Endodermal cell (in vitro differentiated cells): ENCODE measurements around the gene GSTM4. TPM values are rescaled to one million over a fixed set of nuclear protein-coding genes. Genes with fewer than 3 reads are reported as not detected.
"Not testable (repeated sequence)": the region's sequence is repeated elsewhere in the genome, so short reads cannot be mapped to it uniquely, and the experiment has no call there.

ENCODE experiments used
- DNase-seq: peaks from one replicate; pipeline ENCODE4 v3.0.0-alpha.2; 2017
- H3K27ac ChIP-seq: 2 replicates; pipeline ENCODE4 v1.5.1; 2013; ENCODE audit warnings: mild to moderate bottlenecking, low read depth, low read length, moderate library complexity
- H3K27me3 ChIP-seq: 2 replicates; pipeline ENCODE4 v1.6.1; 2013; ENCODE audit warnings: mild to moderate bottlenecking, low read length, moderate library complexity; ENCODE audit not compliant: insufficient read depth, control insufficient read depth, poor library complexity, severe bottlenecking
- H3K36me3 ChIP-seq: 2 replicates; pipeline ENCODE4 v1.7.0; 2013; ENCODE audit warnings: mild to moderate bottlenecking, low read length, moderate library complexity; ENCODE audit not compliant: control insufficient read depth, insufficient read depth
- H3K4me1 ChIP-seq: one replicate; pipeline ENCODE4 v1.7.0; 2013; ENCODE audit warnings: low read length; ENCODE audit not compliant: control insufficient read depth, insufficient read depth
- H3K4me3 ChIP-seq: 2 replicates; pipeline ENCODE4 v1.5.1; 2013; ENCODE audit warnings: mild to moderate bottlenecking, low read length, moderate library complexity
- H3K9ac ChIP-seq: 2 replicates; pipeline ENCODE4 v1.6.1; 2013; ENCODE audit warnings: mild to moderate bottlenecking, low read length, moderate library complexity; ENCODE audit not compliant: poor library complexity, severe bottlenecking; ENCODE audit errors: extremely low read depth
- H3K9me3 ChIP-seq: 2 replicates; pipeline ENCODE4 v1.6.1; 2013; ENCODE audit warnings: mild to moderate bottlenecking, low read length, moderate library complexity; ENCODE audit not compliant: control insufficient read depth
- H3K27ac Mint-ChIP-seq: 2 replicates; pipeline ENCODE4 v1.8.0; 2020; ENCODE audit warnings: mixed read lengths
- H3K27me3 Mint-ChIP-seq: 2 replicates; pipeline ENCODE4 v1.8.0; 2021; ENCODE audit warnings: mild to moderate bottlenecking, mixed read lengths; ENCODE audit not compliant: insufficient read depth
- H3K36me3 Mint-ChIP-seq: 2 replicates; pipeline ENCODE4 v1.8.0; 2020; ENCODE audit warnings: low read depth, mixed read lengths
- H3K4me1 Mint-ChIP-seq: 2 replicates; pipeline ENCODE4 v1.8.0; 2020; ENCODE audit warnings: mixed read lengths
- H3K4me3 Mint-ChIP-seq: 2 replicates; pipeline ENCODE4 v1.8.0; 2020; ENCODE audit warnings: mild to moderate bottlenecking, moderate library complexity, mixed read lengths
- H3K9me3 Mint-ChIP-seq: 2 replicates; pipeline ENCODE4 v1.8.0; 2020; ENCODE audit warnings: mild to moderate bottlenecking, mixed read lengths
- CTCF ChIP-seq: fragments of 200-600 bp; sonication (generic); conservative IDR thresholded peaks from 2 replicates; pipeline ENCODE4 v1.5.0; 2021; ENCODE audit warnings: antibody characterized with exemption, mild to moderate bottlenecking
- WGBS, 2 experiments: methylation state at CpG; one replicate each; pipeline versions ENCODE4 v1.1.5 to v1.1.7; 2013; ENCODE audit warnings: missing lambda C conversion rate in 2 of 2, mixed read lengths in 1 of 2; ENCODE audit not compliant: insufficient coverage in 1 of 2, insufficient read length in 1 of 2; 5-methylcytosine and 5-hydroxymethylcytosine counted together
- total RNA-seq, 2 donors: library from RNA; stranded (reverse); fragmentation: NEBNext Ultra II Directional in 1 of 2; extraction: Animal tissue kit (Norgen Biotek cat#: 25700) in 1 of 2; gene quantifications; 2 replicates in 1 of 2; 3 replicates in 1 of 2; pipeline ENCODE4 v1.2.1, GENCODE V29; 2021

GSTM4 gene
- total RNA-seq, 2 donors from 2014 or later, result 20.1 to 28.5 TPM

GRCh38 chr1:109671067-109671466 lies 15.2 kb downstream of the GSTM4 start:
- Mint-ChIP-seq H3K9me3 (no peaks in the 10 kb centered on the region), H3K36me3 (peaks cover 12% of the 10 kb centered on the region), H3K4me1 (peaks cover 6% of the 10 kb centered on the region), H3K27ac (no peak overlapping the region), H3K27me3 (peaks cover 4% of the 10 kb centered on the region), H3K4me3 (no peak overlapping the region)
- no peak for DNase-seq
- no peak for TF ChIP-seq CTCF
- no peak overlapping the region for H3K27ac ChIP-seq
- H3K4me1 ChIP-seq, result peaks cover 5% of the 10 kb centered on the region
- no peaks in the 10 kb centered on the region for H3K27me3 ChIP-seq
- H3K9ac ChIP-seq, result no peak overlapping the region
- H3K9me3 ChIP-seq, result no peaks in the 10 kb centered on the region
- no peak overlapping the region for H3K4me3 ChIP-seq
- H3K36me3 ChIP-seq, result no peaks in the 10 kb centered on the region
- WGBS, 2 experiments, result 89 to 92% methylated on average over 3 to 5 of the region's 5 CpGs

GRCh38 chr1:109673861-109674260 lies 18.0 kb downstream of the GSTM4 start:
- H3K9ac ChIP-seq, H3K27me3 Mint-ChIP-seq, H3K4me3 Mint-ChIP-seq, H3K4me1 Mint-ChIP-seq, H3K9me3 ChIP-seq, H3K27me3 ChIP-seq, H3K36me3 ChIP-seq, H3K27ac ChIP-seq, H3K4me3 ChIP-seq, H3K27ac Mint-ChIP-seq, H3K4me1 ChIP-seq, H3K9me3 Mint-ChIP-seq, DNase-seq: not testable (repeated sequence)
- 75 to 88% methylated on average over 1 of the region's 2 CpGs for WGBS, 2 experiments
- H3K36me3 Mint-ChIP-seq, result peaks cover 12% of the 10 kb centered on the region

- H3K4me1 Mint-ChIP-seq, result not testable (repeated sequence)
Measured at GRCh38 chr1:109676683-109677381, 20.9 kb downstream of the GSTM4 start.

GRCh38 chr1:109677459-109677858 lies 21.6 kb downstream of the GSTM4 start:
- H3K9me3 ChIP-seq, result no peaks in the 10 kb centered on the region
- no peak overlapping the region for H3K4me3 ChIP-seq
- no peaks in the 10 kb centered on the region for H3K27me3 ChIP-seq
- Mint-ChIP-seq H3K36me3 (peaks cover 4% of the 10 kb centered on the region), H3K27me3 (no peaks in the 10 kb centered on the region), H3K4me3 (no peak overlapping the region), H3K27ac (no peak overlapping the region), H3K4me1 (no peaks in the 10 kb centered on the region), H3K9me3 (no peaks in the 10 kb centered on the region)
- no peak for TF ChIP-seq CTCF
- no peak overlapping the region for H3K27ac ChIP-seq
- DNase-seq, result no peak
- no peak overlapping the region for H3K9ac ChIP-seq
- no peaks in the 10 kb centered on the region for H3K36me3 ChIP-seq
- WGBS, 2 experiments, result 93 to 100% methylated on average over 3 of the region's 3 CpGs
- H3K4me1 ChIP-seq, result no peaks in the 10 kb centered on the region

More at GRCh38 chr1:109676683-109677381, 20.9 kb downstream of the GSTM4 start:
- H3K36me3 Mint-ChIP-seq, H3K27ac Mint-ChIP-seq, H3K4me3 Mint-ChIP-seq, H3K4me1 ChIP-seq, H3K4me3 ChIP-seq, H3K27me3 ChIP-seq, H3K9me3 Mint-ChIP-seq, H3K27me3 Mint-ChIP-seq, DNase-seq, H3K27ac ChIP-seq, H3K9me3 ChIP-seq, H3K9ac ChIP-seq, H3K36me3 ChIP-seq: not testable (repeated sequence)
- WGBS, 2 experiments, result 83 to 86% methylated on average over 1 to 2 of the region's 3 CpGs

- WGBS, 2 experiments, result 81% methylated on average over 2 of the region's 2 CpGs; no CpG with 5 or more reads in 1 of the 2 experiments
- H3K27ac Mint-ChIP-seq, result not testable (repeated sequence)
Measured at GRCh38 chr1:109678637-109679036, 22.7 kb downstream of the GSTM4 start.

GRCh38 chr1:109684777-109685176 lies 28.9 kb downstream of the GSTM4 start:
- DNase-seq, H3K4me3 Mint-ChIP-seq, H3K4me3 ChIP-seq, H3K4me1 ChIP-seq, H3K9ac ChIP-seq, H3K4me1 Mint-ChIP-seq, H3K9me3 Mint-ChIP-seq, H3K27me3 Mint-ChIP-seq, H3K27me3 ChIP-seq, H3K36me3 ChIP-seq, H3K9me3 ChIP-seq, H3K27ac ChIP-seq, H3K36me3 Mint-ChIP-seq, H3K27ac Mint-ChIP-seq: not testable (repeated sequence)
- WGBS, 2 experiments, result no CpG with 5 or more reads among the region's 6 CpGs

More at GRCh38 chr1:109678637-109679036, 22.7 kb downstream of the GSTM4 start:
- H3K4me1 Mint-ChIP-seq, H3K27ac ChIP-seq, H3K36me3 ChIP-seq, H3K36me3 Mint-ChIP-seq, DNase-seq, H3K9ac ChIP-seq, H3K27me3 ChIP-seq, H3K4me1 ChIP-seq, H3K9me3 ChIP-seq, H3K4me3 Mint-ChIP-seq, H3K4me3 ChIP-seq, H3K27me3 Mint-ChIP-seq, H3K9me3 Mint-ChIP-seq: not testable (repeated sequence)
